ENCODE data around the gene SCAMP5.

Gene SCAMP5

GRCh38 chr15:74989527-74989926 lies 5.8 kb upstream of the SCAMP5 start:
- no peak for DNase-seq (ENCODE audit: extremely low read depth, low read depth)
- TF ChIP-seq, protein P1, sequence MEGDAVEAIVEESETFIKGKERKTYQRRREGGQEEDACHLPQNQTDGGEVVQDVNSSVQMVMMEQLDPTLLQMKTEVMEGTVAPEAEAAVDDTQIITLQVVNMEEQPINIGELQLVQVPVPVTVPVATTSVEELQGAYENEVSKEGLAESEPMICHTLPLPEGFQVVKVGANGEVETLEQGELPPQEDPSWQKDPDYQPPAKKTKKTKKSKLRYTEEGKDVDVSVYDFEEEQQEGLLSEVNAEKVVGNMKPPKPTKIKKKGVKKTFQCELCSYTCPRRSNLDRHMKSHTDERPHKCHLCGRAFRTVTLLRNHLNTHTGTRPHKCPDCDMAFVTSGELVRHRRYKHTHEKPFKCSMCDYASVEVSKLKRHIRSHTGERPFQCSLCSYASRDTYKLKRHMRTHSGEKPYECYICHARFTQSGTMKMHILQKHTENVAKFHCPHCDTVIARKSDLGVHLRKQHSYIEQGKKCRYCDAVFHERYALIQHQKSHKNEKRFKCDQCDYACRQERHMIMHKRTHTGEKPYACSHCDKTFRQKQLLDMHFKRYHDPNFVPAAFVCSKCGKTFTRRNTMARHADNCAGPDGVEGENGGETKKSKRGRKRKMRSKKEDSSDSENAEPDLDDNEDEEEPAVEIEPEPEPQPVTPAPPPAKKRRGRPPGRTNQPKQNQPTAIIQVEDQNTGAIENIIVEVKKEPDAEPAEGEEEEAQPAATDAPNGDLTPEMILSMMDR (IDR thresholded peaks at IDR 0.05; ENCODE audit: low read depth, low read length) = no peak

DNA sequence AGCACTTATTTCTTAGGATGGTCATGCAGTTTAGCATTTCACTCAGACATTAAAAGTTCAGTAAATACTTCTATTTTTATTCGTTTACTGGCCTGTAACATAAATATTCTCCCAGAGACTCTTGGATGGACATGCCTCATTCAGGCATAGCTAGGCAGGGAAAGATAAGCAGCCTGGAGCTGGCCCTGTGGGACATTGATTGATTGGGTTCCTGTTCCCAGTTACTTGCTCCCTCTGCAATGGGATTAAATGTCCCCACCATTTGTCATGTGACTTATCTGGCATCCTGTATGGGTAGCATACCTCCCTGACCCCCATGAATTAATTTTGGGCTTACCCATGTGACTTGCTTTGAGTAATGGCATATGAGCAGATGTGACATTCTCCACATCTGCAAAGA lies 2.7 kb upstream of the SCAMP5 start:
- DNase-seq (ENCODE audit: extremely low read depth, low read depth) = no peak
- TF ChIP-seq, protein P1 (IDR thresholded peaks at IDR 0.05; ENCODE audit: low read depth, low read length) = no peak

GRCh38 chr15:74994236-74994635 lies 1.1 kb upstream of the SCAMP5 start:
- TF ChIP-seq, protein P1 (IDR thresholded peaks at IDR 0.05; ENCODE audit: low read depth, low read length) = no peak
- DNase-seq (ENCODE audit: extremely low read depth, low read depth) = no peak

DNA sequence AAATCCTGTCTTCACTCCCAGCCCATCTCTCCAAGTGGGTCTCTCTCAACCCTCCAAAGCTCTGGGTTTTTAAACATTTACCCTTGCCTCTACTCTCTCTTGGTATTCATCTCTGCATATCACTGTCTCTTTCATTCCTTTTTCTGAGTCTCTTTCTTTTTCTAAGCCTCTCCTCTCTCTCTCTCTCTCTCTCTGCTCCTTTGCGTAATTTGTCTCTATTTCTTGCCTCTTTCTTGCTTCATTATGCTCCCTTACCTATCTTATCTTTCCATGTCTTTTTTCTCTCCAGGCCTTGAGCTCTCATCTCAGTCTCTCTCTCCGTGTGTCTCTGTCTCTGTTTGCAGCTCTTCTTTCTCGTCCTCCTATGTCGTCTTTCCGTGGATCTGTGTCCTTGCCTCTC lies 678 bp upstream of the SCAMP5 start:
- DNase-seq (ENCODE audit: extremely low read depth, low read depth) = no peak
- TF ChIP-seq, protein P1 (IDR thresholded peaks at IDR 0.05; ENCODE audit: low read depth, low read length) = no peak

- no peak for DNase-seq (ENCODE audit: extremely low read depth, low read depth)
- TF ChIP-seq, protein P1 (IDR thresholded peaks at IDR 0.05; ENCODE audit: low read depth, low read length) = no peak
Observed at GRCh38 chr15:74995779-74996765, 709 bp downstream of the SCAMP5 start.

- no peak for DNase-seq (ENCODE audit: extremely low read depth, low read depth)
- TF ChIP-seq, protein P1 (IDR thresholded peaks at IDR 0.05; ENCODE audit: low read depth, low read length) = no peak
Observed at GRCh38 chr15:74997141-74997540, 1.8 kb downstream of the SCAMP5 start.

GRCh38 chr15:74997543-74997942 lies 2.2 kb downstream of the SCAMP5 start:
- no peak for DNase-seq (ENCODE audit: extremely low read depth, low read depth)
- TF ChIP-seq, protein P1 (IDR thresholded peaks at IDR 0.05; ENCODE audit: low read depth, low read length) = no peak
